Neuron (in vitro differentiated cells): ENCODE results near the gene RUVBL2.

Experiments
- H2AFZ ChIP-seq: one replicate; pipeline ENCODE4 v1.6.1; 2013; ENCODE audit warnings: low read depth, mild to moderate bottlenecking, inconsistent platforms, low read length, moderate library complexity
- H3K27me3 ChIP-seq: one replicate; pipeline ENCODE4 v1.6.1; 2013; ENCODE audit warnings: low read length; ENCODE audit not compliant: insufficient read depth
- H3K36me3 ChIP-seq: one replicate; pipeline ENCODE4 v1.6.1; 2013; ENCODE audit warnings: low read length; ENCODE audit not compliant: insufficient read depth
- H3K4me1 ChIP-seq: one replicate; pipeline ENCODE4 v1.6.1; 2013; ENCODE audit warnings: low read length; ENCODE audit not compliant: insufficient read depth
- H3K4me3 ChIP-seq: 2 replicates; pipeline ENCODE4 v1.5.1; 2013; ENCODE audit warnings: mild to moderate bottlenecking, low read length, moderate library complexity
- H3K9me3 ChIP-seq: one replicate; pipeline ENCODE4 v1.6.1; 2013; ENCODE audit warnings: low read length

RUVBL2 gene

GRCh38 chr19:48988286-48988685 is 5.4 kb upstream of the RUVBL2 start:
- Histone ChIP-seq H3K9me3 (no peaks in the 10 kb centered on the region), H3K4me1 (peaks cover 7% of the 10 kb centered on the region), H3K4me3 (no peak overlapping the region), H2AFZ (no peak overlapping the region), H3K36me3 (peaks cover 32% of the 10 kb centered on the region), H3K27me3 (no peaks in the 10 kb centered on the region)

- Histone ChIP-seq H2AFZ (no peak overlapping the region), H3K27me3 (no peaks in the 10 kb centered on the region), H3K9me3 (no peaks in the 10 kb centered on the region), H3K36me3 (peaks cover 32% of the 10 kb centered on the region), H3K4me1 (peaks cover 7% of the 10 kb centered on the region), H3K4me3 (no peak overlapping the region)
These were observed 4.8 kb upstream of the RUVBL2 start for GRCh38 chr19:48988860-48989259.

GRCh38 chr19:48989701-48990291 is 3.9 kb upstream of the RUVBL2 start:
- Histone ChIP-seq H3K27me3 (no peaks in the 10 kb centered on the region), H3K36me3 (peaks cover 30% of the 10 kb centered on the region), H2AFZ (no peak overlapping the region), H3K4me3 (no peak overlapping the region), H3K4me1 (peaks cover 14% of the 10 kb centered on the region), H3K9me3 (no peaks in the 10 kb centered on the region)

- Histone ChIP-seq H3K27me3 (no peaks in the 10 kb centered on the region), H3K9me3 (no peaks in the 10 kb centered on the region), H3K4me1 (peaks cover 17% of the 10 kb centered on the region), H2AFZ (no peak overlapping the region), H3K4me3 (no peak overlapping the region), H3K36me3 (peaks cover 24% of the 10 kb centered on the region)
These were observed 3.3 kb upstream of the RUVBL2 start for GRCh38 chr19:48990400-48990799.

GRCh38 chr19:48991011-48991609 is 2.6 kb upstream of the RUVBL2 start:
- Histone ChIP-seq H3K4me1 (peaks cover 17% of the 10 kb centered on the region), H3K4me3 (no peak overlapping the region), H3K27me3 (no peaks in the 10 kb centered on the region), H3K36me3 (peaks cover 17% of the 10 kb centered on the region), H3K9me3 (no peaks in the 10 kb centered on the region), H2AFZ (no peak overlapping the region)

- Histone ChIP-seq H3K9me3 (no peaks in the 10 kb centered on the region), H3K4me1 (peaks cover 17% of the 10 kb centered on the region), H2AFZ (peak overlapping the region; percentile 7), H3K36me3 (peaks cover 12% of the 10 kb centered on the region), H3K27me3 (no peaks in the 10 kb centered on the region), H3K4me3 (peak overlapping the region; percentile 74)
These were observed 1.7 kb upstream of the RUVBL2 start for GRCh38 chr19:48991873-48992580.

GRCh38 chr19:48992581-48993174 is 1.0 kb upstream of the RUVBL2 start:
- no peaks in the 10 kb centered on the region for H3K27me3 ChIP-seq
- peaks cover 17% of the 10 kb centered on the region for H3K4me1 ChIP-seq
- peaks cover 7% of the 10 kb centered on the region for H3K36me3 ChIP-seq
- peak overlapping the region; percentile 74 for H3K4me3 ChIP-seq
- H3K9me3 ChIP-seq = no peaks in the 10 kb centered on the region
- peak overlapping the region; percentile 7 for H2AFZ ChIP-seq

GRCh38 chr19:48994035-48994386 is 324 bp downstream of the RUVBL2 start:
- H3K4me1 ChIP-seq = peaks cover 17% of the 10 kb centered on the region
- no peaks in the 10 kb centered on the region for H3K9me3 ChIP-seq
- no peak overlapping the region for H2AFZ ChIP-seq
- H3K4me3 ChIP-seq = peak overlapping the region; percentile 74
- H3K36me3 ChIP-seq = no peaks in the 10 kb centered on the region
- H3K27me3 ChIP-seq = no peaks in the 10 kb centered on the region

GRCh38 chr19:48997972-48998371 is 4.3 kb downstream of the RUVBL2 start:
- H2AFZ ChIP-seq = no peak overlapping the region
- no peaks in the 10 kb centered on the region for H3K9me3 ChIP-seq
- peaks cover 5% of the 10 kb centered on the region for H3K36me3 ChIP-seq
- no peaks in the 10 kb centered on the region for H3K27me3 ChIP-seq
- no peak overlapping the region for H3K4me3 ChIP-seq
- peaks cover 10% of the 10 kb centered on the region for H3K4me1 ChIP-seq

- H2AFZ ChIP-seq = no peak overlapping the region
- no peaks in the 10 kb centered on the region for H3K9me3 ChIP-seq
- no peaks in the 10 kb centered on the region for H3K27me3 ChIP-seq
- H3K4me3 ChIP-seq = no peak overlapping the region
- peaks cover 4% of the 10 kb centered on the region for H3K4me1 ChIP-seq
- peaks cover 20% of the 10 kb centered on the region for H3K36me3 ChIP-seq
These were observed 6.0 kb downstream of the RUVBL2 start for GRCh38 chr19:48999481-49000325.

GRCh38 chr19:49004133-49004532 is 10.4 kb downstream of the RUVBL2 start:
- no peaks in the 10 kb centered on the region for H3K27me3 ChIP-seq
- H2AFZ ChIP-seq = no peak overlapping the region
- no peaks in the 10 kb centered on the region for H3K9me3 ChIP-seq
- H3K36me3 ChIP-seq = peaks cover 44% of the 10 kb centered on the region
- no peaks in the 10 kb centered on the region for H3K4me1 ChIP-seq
- H3K4me3 ChIP-seq = no peak overlapping the region

- no peaks in the 10 kb centered on the region for H3K4me1 ChIP-seq
- H3K9me3 ChIP-seq = no peaks in the 10 kb centered on the region
- H3K27me3 ChIP-seq = no peaks in the 10 kb centered on the region
- H3K4me3 ChIP-seq = no peak overlapping the region
- peaks cover 51% of the 10 kb centered on the region for H3K36me3 ChIP-seq
- no peak overlapping the region for H2AFZ ChIP-seq
These were observed 11.4 kb downstream of the RUVBL2 start for GRCh38 chr19:49004964-49005614.
